Lower lobe of right lung (tissue), 2 donors: ENCODE measurements around the gene FXN. TPM values are rescaled to one million over a fixed set of nuclear protein-coding genes. Genes with fewer than 3 reads are reported as not detected.

ENCODE experiments used
- ATAC-seq, 2 donors: fragments of 200-7000 bp; cut with Tn5 transposase; one replicate each; pipeline ENCODE4 v1.9.1; 2020 to 2022; ENCODE audit warnings: mild to moderate bottlenecking in 2 of 2, moderate library complexity in 2 of 2
- DNase-seq: peaks from one replicate; pipeline ENCODE4 v3.0.0-alpha.2; 2020
- H3K27ac ChIP-seq: fragments of 200-600 bp; one replicate; pipeline ENCODE4 v1.8.0; 2022
- H3K27me3 ChIP-seq: fragments of 200-600 bp; one replicate; pipeline ENCODE4 v1.8.0; 2022; ENCODE audit warnings: low read depth
- H3K36me3 ChIP-seq: fragments of 200-600 bp; one replicate; pipeline ENCODE4 v1.8.0; 2022; ENCODE audit warnings: mild to moderate bottlenecking
- H3K4me1 ChIP-seq: fragments of 200-600 bp; one replicate; pipeline ENCODE4 v1.8.0; 2022
- H3K4me3 ChIP-seq: fragments of 200-600 bp; one replicate; pipeline ENCODE4 v1.8.0; 2022; ENCODE audit warnings: mild to moderate bottlenecking
- H3K9me3 ChIP-seq: fragments of 200-600 bp; one replicate; pipeline ENCODE4 v1.8.0; 2022
- CTCF ChIP-seq: fragments of 200-600 bp; IDR thresholded peaks from one replicate; pipeline ENCODE4 v1.8.0; 2022; ENCODE audit warnings: antibody characterized with exemption, mild to moderate bottlenecking
- intact Hi-C: fragments of 100-400 bp; cut with DNase I; formaldehyde crosslinking; loops from one replicate; pipeline ENCODE4 v1.11.0; 2022
- total RNA-seq: library from RNA; stranded (reverse); fragmentation: NEBNext Ultra II Directional; extraction: Animal tissue kit (Norgen Biotek cat#: 25700); gene quantifications from one replicate; pipeline ENCODE4 v1.2.1, GENCODE V29; 2021
- donor health status: DM: no; HTN: yes; CAD: no; lungs with severe emphysema.

FXN gene
- total RNA-seq, 1 donor from 2014 or later, result 10.9 TPM

- Histone ChIP-seq H3K27ac (peak overlapping the region; percentile 86), H3K36me3 (no peaks in the 10 kb centered on the region), H3K9me3 (no peaks in the 10 kb centered on the region), H3K27me3 (no peaks in the 10 kb centered on the region), H3K4me1 (peaks cover 14% of the 10 kb centered on the region), H3K4me3 (peak overlapping the region; percentile 77)
- intact Hi-C loops, result no loop called here
- DNase-seq, result no peak
- peak; percentile 38 to 51 for ATAC-seq
- TF ChIP-seq CTCF, result no peak
Measured at GRCh38 chr9:69036309-69036708, 757 bp downstream of the FXN start.

GRCh38 chr9:69036799-69037198, 1.2 kb downstream of the FXN start:
- peak overlapping the region; percentile 77 for H3K4me3 ChIP-seq
- ATAC-seq, result no peak
- intact Hi-C loops, result no loop called here

GRCh38 chr9:69040646-69041045, 5.1 kb downstream of the FXN start:
- peaks cover 14% of the 10 kb centered on the region for H3K4me1 ChIP-seq
- intact Hi-C loops, result no loop called here
- no peaks in the 10 kb centered on the region for H3K36me3 ChIP-seq
- H3K4me3 ChIP-seq, result no peak overlapping the region
- DNase-seq (no peak), ATAC-seq (no peak)
- no peak overlapping the region for H3K27ac ChIP-seq
- H3K9me3 ChIP-seq, result no peaks in the 10 kb centered on the region
- no peak for TF ChIP-seq CTCF
- H3K27me3 ChIP-seq, result no peaks in the 10 kb centered on the region

More at GRCh38 chr9:69036799-69037198, 1.2 kb downstream of the FXN start:
- no peak for DNase-seq
- Histone ChIP-seq H3K27ac (peak overlapping the region; percentile 86), H3K9me3 (no peaks in the 10 kb centered on the region), H3K27me3 (no peaks in the 10 kb centered on the region), H3K36me3 (no peaks in the 10 kb centered on the region), H3K4me1 (peaks cover 14% of the 10 kb centered on the region)
- no peak for TF ChIP-seq CTCF

GRCh38 chr9:69044240-69045219, 9.0 kb downstream of the FXN start:
- H3K27me3 ChIP-seq, result no peaks in the 10 kb centered on the region
- TF ChIP-seq CTCF, result no peak
- H3K9me3 ChIP-seq, result no peaks in the 10 kb centered on the region
- intact Hi-C loops, result no loop called here
- no peak overlapping the region for H3K27ac ChIP-seq
- H3K4me3 ChIP-seq, result no peak overlapping the region
- DNase-seq, result no peak
- peak in 1 of 2 donors; percentile 8 for ATAC-seq
- H3K4me1 ChIP-seq, result peaks cover 5% of the 10 kb centered on the region
- H3K36me3 ChIP-seq, result peaks cover 27% of the 10 kb centered on the region

GRCh38 chr9:69045821-69046220, 10.3 kb downstream of the FXN start:
- ATAC-seq (no peak), DNase-seq (no peak)
- Histone ChIP-seq H3K36me3 (peaks cover 27% of the 10 kb centered on the region), H3K4me3 (no peak overlapping the region), H3K27me3 (no peaks in the 10 kb centered on the region), H3K9me3 (no peaks in the 10 kb centered on the region), H3K4me1 (peaks cover 5% of the 10 kb centered on the region), H3K27ac (no peak overlapping the region)
- intact Hi-C loops, result no loop called here
- TF ChIP-seq CTCF, result no peak
